HCT116 (cell line): ENCODE measurements around the gene PDE6B.

Source experiments
- CTCF ChIP-seq, 3 experiments: fragments of 200-600 bp in 1 of 3; sonication (generic) in 1 of 3; IDR thresholded peaks in 2 of 3; conservative IDR thresholded peaks in 1 of 3; 2 replicates each; pipeline ENCODE4 v1.5.1; 2012 to 2017; ENCODE audit warnings: low read depth in 2 of 3, low read length in 2 of 3, antibody characterized with exemption in 1 of 3, borderline replicate concordance in 1 of 3, control low read depth in 1 of 3, mild to moderate bottlenecking in 1 of 3, mixed read lengths in 1 of 3, mixed run types in 1 of 3, moderate library complexity in 1 of 3; ENCODE audit not compliant: insufficient read depth in 1 of 3
- ELF1 ChIP-seq: IDR thresholded peaks from 2 replicates; pipeline ENCODE4 v1.6.1; 2012; ENCODE audit warnings: low read depth, borderline replicate concordance
- EZH2 ChIP-seq: fragments of 200-600 bp; sonication (generic); IDR thresholded peaks from 2 replicates; pipeline ENCODE4 v1.6.1; 2017; ENCODE audit warnings: antibody characterized with exemption, mixed run types
- EZH2phosphoT487 ChIP-seq: fragments of 200-600 bp; IDR thresholded peaks from 2 replicates; pipeline ENCODE4 v1.6.1; 2018; ENCODE audit warnings: antibody characterized with exemption, borderline replicate concordance
- FOSL1 ChIP-seq: IDR thresholded peaks from 2 replicates; pipeline ENCODE4 v1.6.1; 2012; ENCODE audit warnings: low read depth
- JUND ChIP-seq: IDR thresholded peaks from 2 replicates; pipeline ENCODE4 v1.6.1; 2012
- POLR2A ChIP-seq: IDR thresholded peaks from 2 replicates; pipeline ENCODE4 v1.7.0; 2011; ENCODE audit warnings: borderline replicate concordance; ENCODE audit not compliant: insufficient read depth, insufficient read length; ENCODE audit errors: extremely low read depth
- POLR2AphosphoS5 ChIP-seq: IDR thresholded peaks from 2 replicates; pipeline ENCODE4 v1.6.1; 2011; ENCODE audit warnings: mild to moderate bottlenecking, low read depth, low read length, moderate library complexity
- SIN3A ChIP-seq: IDR thresholded peaks from 2 replicates; pipeline ENCODE4 v1.6.1; 2012; ENCODE audit warnings: low read depth
- SRF ChIP-seq: IDR thresholded peaks from 2 replicates; pipeline ENCODE4 v1.6.1; 2012; ENCODE audit warnings: low read depth
- YY1 ChIP-seq: IDR thresholded peaks from 2 replicates; pipeline ENCODE4 v1.6.1; 2011; ENCODE audit warnings: low read length, low read depth, moderate library complexity, mild to moderate bottlenecking; ENCODE audit not compliant: insufficient replicate concordance; ENCODE audit errors: extremely low read depth
- ZNF274 ChIP-seq: fragments of 200-500 bp; sonication (Bioruptor generic); IDR thresholded peaks from 2 replicates; pipeline ENCODE4 v1.6.1; 2014; ENCODE audit warnings: mild to moderate bottlenecking, low read depth, low read length, inconsistent platforms
- TF ChIP-seq, protein P1 (sequence below): IDR thresholded peaks from 2 replicates; pipeline ENCODE4 v1.6.1; 2012

DNA sequence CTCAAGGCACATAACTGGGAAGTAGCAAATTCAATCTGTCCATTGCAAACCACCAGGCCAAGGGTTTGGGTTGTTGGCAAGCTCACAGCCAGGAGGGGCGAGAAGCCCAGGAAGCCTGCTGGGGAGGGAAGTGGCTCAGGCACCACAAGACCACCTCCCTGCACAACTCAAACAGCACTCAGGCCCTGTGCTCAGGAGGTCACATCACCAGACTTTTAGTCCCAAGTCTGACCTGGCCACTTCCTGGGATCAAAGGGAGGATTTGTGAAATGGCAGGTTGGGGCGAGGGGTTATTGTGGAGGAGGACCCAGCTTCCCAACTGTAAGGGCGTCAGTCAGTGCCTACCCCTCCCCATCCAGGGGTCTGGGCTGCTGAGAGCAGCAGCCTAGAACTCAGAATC, 46.4 kb downstream of the PDE6B start:
- TF ChIP-seq POLR2AphosphoS5 (no peak), POLR2A (no peak), EZH2 (no peak), JUND (no peak), FOSL1 (no peak), ZNF274 (no peak), EZH2phosphoT487 (no peak), SRF (no peak), CTCF (IDR thresholded peaks at IDR 0.05 in 2 of 3, conservative IDR thresholded peaks at IDR 0.05 in 1 of 3; ENCODE audit: borderline replicate concordance in 1 of 3, insufficient read depth in 1 of 3, low read depth in 2 of 3, low read length in 2 of 3) (no peak), ELF1 (no peak), YY1 (no peak), SIN3A (no peak)
- TF ChIP-seq, protein P1, sequence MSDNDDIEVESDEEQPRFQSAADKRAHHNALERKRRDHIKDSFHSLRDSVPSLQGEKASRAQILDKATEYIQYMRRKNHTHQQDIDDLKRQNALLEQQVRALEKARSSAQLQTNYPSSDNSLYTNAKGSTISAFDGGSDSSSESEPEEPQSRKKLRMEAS: no peak
